MCF 10A (cell line): ENCODE measurements around the gene C4orf50. TPM values are rescaled to one million over a fixed set of nuclear protein-coding genes. Genes with fewer than 3 reads are reported as not detected.
"Not testable (repeated sequence)": the region's sequence is repeated elsewhere in the genome, so short reads cannot be mapped to it uniquely, and the experiment has no call there.

ENCODE experiments used
- BruUV-seq: library from RNA; stranded (reverse); fragments of 400-500 nt; replicated peaks from 2 replicates; lab custom pipeline; 2021; lab: Mats Ljungman, UMichigan
- CTCF ChIA-PET: fragments of 300-600 bp; sonication (Branson Sonifier 250); formaldehyde crosslinking; extraction: SDS; loops from one replicate; lab custom pipeline; 2021; ENCODE audit warnings: antibody characterized with exemption, inconsistent platforms; lab: Yijun Ruan, JAX
- POLR2A ChIA-PET: fragments of 300-600, 350-650 bp; sonication (Branson Sonifier 250); formaldehyde crosslinking; extraction: SDS; loops from one replicate; lab custom pipeline; 2020; ENCODE audit warnings: antibody characterized with exemption, inconsistent platforms; lab: Yijun Ruan, JAX
- DNase-seq: peaks from one replicate; pipeline ENCODE4 v3.0.0-alpha.2; 2018; ENCODE audit not compliant: unreplicated experiment
- H3K27ac Mint-ChIP-seq: one replicate; pipeline ENCODE4 v1.8.0; 2022; ENCODE audit warnings: mild to moderate bottlenecking, low read depth, mixed read lengths; ENCODE audit not compliant: unreplicated experiment
- H3K27me3 Mint-ChIP-seq: one replicate; pipeline ENCODE4 v1.8.0; 2022; ENCODE audit warnings: mixed read lengths; ENCODE audit not compliant: insufficient read depth, unreplicated experiment
- H3K36me3 Mint-ChIP-seq: one replicate; pipeline ENCODE4 v1.8.0; 2022; ENCODE audit warnings: mild to moderate bottlenecking, moderate library complexity, mixed read lengths; ENCODE audit not compliant: insufficient read depth, unreplicated experiment
- H3K4me1 Mint-ChIP-seq: one replicate; pipeline ENCODE4 v1.8.0; 2022; ENCODE audit warnings: mixed read lengths; ENCODE audit not compliant: insufficient read depth, unreplicated experiment
- H3K4me3 Mint-ChIP-seq: one replicate; pipeline ENCODE4 v1.8.0; 2022; ENCODE audit warnings: mild to moderate bottlenecking, moderate library complexity, mixed read lengths; ENCODE audit not compliant: unreplicated experiment
- H3K9me3 Mint-ChIP-seq: one replicate; pipeline ENCODE4 v1.8.0; 2022; ENCODE audit warnings: mixed read lengths; ENCODE audit not compliant: unreplicated experiment
- intact Hi-C: fragments of 100-400 bp; cut with micrococcal nuclease; formaldehyde crosslinking; loops from 2 replicates; pipeline ENCODE4 v1.14.1; 2022
- total RNA-seq: library from RNA; stranded (reverse); gene quantifications from 2 replicates; pipeline ENCODE4 v1.2.3, GENCODE V29; 2022
- TF ChIP-seq, protein P1 (sequence below): fragments of 200-600 bp; IDR thresholded peaks from one replicate; pipeline ENCODE4 v1.8.0; 2022; ENCODE audit warnings: antibody characterized with exemption, mild to moderate bottlenecking; ENCODE audit not compliant: unreplicated experiment

C4orf50 gene
- total RNA-seq, 1 experiment from 2014 or later: not detected

DNA sequence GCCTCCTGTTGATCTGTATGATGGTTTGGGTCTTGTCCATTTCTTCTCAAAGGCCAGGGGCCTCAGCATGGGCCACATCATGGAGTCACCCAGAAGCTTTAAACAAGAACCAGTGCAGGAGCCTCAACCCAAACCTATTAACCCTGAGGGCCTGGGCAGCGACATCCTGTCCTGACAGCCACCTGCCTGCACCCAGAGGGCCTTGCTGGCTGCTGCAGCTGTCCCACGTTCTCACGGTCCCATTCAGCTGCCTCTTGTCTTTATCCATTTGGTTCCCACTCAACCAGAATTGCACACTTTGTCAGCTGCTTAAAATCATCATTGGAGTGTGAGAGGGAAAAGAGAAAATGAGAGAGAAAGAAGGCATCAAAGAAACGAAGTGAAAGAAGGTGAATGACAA lies 21.6 kb downstream of the C4orf50 start:
- no peak overlapping the region for H3K27ac Mint-ChIP-seq
- TF ChIP-seq, protein P1, sequence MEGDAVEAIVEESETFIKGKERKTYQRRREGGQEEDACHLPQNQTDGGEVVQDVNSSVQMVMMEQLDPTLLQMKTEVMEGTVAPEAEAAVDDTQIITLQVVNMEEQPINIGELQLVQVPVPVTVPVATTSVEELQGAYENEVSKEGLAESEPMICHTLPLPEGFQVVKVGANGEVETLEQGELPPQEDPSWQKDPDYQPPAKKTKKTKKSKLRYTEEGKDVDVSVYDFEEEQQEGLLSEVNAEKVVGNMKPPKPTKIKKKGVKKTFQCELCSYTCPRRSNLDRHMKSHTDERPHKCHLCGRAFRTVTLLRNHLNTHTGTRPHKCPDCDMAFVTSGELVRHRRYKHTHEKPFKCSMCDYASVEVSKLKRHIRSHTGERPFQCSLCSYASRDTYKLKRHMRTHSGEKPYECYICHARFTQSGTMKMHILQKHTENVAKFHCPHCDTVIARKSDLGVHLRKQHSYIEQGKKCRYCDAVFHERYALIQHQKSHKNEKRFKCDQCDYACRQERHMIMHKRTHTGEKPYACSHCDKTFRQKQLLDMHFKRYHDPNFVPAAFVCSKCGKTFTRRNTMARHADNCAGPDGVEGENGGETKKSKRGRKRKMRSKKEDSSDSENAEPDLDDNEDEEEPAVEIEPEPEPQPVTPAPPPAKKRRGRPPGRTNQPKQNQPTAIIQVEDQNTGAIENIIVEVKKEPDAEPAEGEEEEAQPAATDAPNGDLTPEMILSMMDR: no peak
- intact Hi-C loops: no loop called here
- no peaks in the 10 kb centered on the region for H3K4me1 Mint-ChIP-seq
- no peaks in the 10 kb centered on the region for H3K27me3 Mint-ChIP-seq
- CTCF ChIA-PET: interaction anchor here (0.6 to 5.1 kb wide), 9 partner anchors 9 to 1159 kb away, joined by 3 to 50 read pairs (median 4); no protein-coding TSS in a partner anchor
- no peak overlapping the region for H3K4me3 Mint-ChIP-seq
- H3K9me3 Mint-ChIP-seq: peaks cover 21% of the 10 kb centered on the region
- DNase-seq: no peak
- BruUV-seq: no TSS peak
- H3K36me3 Mint-ChIP-seq: no peaks in the 10 kb centered on the region
- POLR2A ChIA-PET: interaction anchor here (0.6 kb wide), 1 partner anchor 329 kb away, joined by 4 read pairs; no protein-coding TSS in a partner anchor

DNA sequence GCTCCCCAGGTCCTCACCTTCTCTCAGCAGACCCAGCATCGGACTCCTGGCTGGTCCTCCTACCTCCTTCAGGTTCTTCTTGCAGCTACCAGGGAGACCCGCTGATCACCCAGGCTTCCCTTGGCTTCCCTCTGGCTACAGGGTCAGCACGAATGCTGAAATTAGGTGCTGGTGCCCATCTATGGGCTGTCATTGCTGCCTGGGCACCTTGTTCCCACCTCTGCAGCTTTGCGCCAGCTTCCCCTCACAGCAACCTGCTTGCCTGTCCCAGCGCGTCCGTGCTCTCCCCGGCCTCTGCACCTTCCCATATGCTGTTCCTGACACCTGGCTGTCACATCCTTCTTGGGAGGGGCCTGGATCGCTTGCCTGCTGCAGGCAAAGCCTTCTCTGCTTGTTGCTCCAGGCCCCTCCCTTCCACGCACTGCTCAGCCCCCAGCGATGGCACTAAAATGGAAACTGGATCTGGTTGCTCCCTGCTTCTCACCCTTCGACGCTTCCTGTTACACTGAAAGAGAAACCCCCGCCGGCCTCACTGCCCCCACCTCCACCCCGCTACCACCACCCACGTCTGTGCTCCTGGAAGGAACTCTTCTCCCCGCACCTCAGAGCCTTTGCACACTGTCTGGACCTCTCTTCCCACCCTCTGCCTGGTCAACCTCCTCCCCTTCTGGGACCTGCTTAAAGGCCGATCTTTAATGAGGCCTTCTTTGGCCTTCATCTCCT lies 22.2 kb downstream of the C4orf50 start:
- Mint-ChIP-seq H3K36me3 (no peaks in the 10 kb centered on the region), H3K27ac (no peak overlapping the region), H3K27me3 (no peaks in the 10 kb centered on the region), H3K4me3 (no peak overlapping the region), H3K9me3 (peaks cover 24% of the 10 kb centered on the region), H3K4me1 (no peaks in the 10 kb centered on the region)
- CTCF ChIA-PET: interaction anchor here (0.6 to 5.1 kb wide), 9 partner anchors 8 to 486 kb away, joined by 3 to 50 read pairs (median 4); no protein-coding TSS in a partner anchor
- intact Hi-C loops: no loop called here
- TF ChIP-seq, protein P1: no peak
- DNase-seq: no peak
- no TSS peak for BruUV-seq
- POLR2A ChIA-PET: no interaction called here

DNA sequence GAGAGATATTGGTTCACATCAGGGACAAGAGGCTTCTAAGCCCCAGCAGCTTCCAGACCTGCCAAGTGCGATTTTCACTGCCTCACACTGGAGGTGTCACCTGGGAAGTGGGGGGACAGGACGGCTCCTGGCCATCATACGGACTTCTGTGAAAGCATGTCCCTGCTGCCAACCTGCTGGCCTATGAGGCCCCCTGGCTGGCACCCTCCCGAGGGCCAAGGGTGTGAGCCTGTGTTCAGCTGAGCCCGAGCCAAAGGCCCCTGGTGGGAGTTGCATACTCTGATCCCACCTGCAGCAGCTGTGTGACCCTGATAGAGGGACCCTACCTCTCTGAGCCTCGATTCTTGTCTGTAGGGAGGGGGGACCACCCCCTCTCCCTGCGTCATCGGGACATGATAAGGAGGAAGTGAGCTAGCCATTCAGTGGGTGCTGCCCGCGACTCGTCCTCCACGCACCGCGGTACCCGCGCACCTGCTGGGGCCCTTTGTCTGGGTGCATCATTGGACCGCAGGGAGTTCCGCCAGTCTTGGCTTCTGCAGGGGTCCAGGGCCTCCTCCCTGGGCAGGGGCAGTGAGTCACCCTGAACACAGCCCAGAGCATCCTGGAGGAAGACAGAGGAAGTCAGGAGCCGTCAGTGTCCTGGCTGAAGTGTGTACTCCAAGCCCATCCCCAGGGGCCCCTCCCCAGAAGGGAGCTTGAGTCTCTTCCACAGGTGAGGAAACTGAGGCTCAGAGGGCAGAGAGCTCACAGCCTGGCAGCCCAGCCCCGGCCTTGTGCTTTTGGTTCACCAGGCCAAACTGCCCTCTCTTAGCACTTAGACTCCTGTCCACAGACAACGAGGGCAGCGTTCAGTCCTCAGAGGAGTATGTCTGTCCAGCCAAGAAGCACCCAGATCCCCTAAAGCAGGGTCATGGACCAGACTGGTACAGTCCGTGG lies 24.1 kb downstream of the C4orf50 start:
- BruUV-seq: no TSS peak
- CTCF ChIA-PET: interaction anchor here (0.6 to 1.6 kb wide), 4 partner anchors 11 to 552 kb away, joined by 3 to 4 read pairs (median 3); no protein-coding TSS in a partner anchor
- TF ChIP-seq, protein P1: no peak
- no peaks in the 10 kb centered on the region for H3K4me1 Mint-ChIP-seq
- intact Hi-C loops: no loop called here
- DNase-seq: no peak
- POLR2A ChIA-PET: interaction anchor here (1.4 kb wide), 1 partner anchor 85 kb away, joined by 3 read pairs; no protein-coding TSS in a partner anchor
- H3K27me3 Mint-ChIP-seq: no peaks in the 10 kb centered on the region
- peaks cover 24% of the 10 kb centered on the region for H3K9me3 Mint-ChIP-seq
- H3K27ac Mint-ChIP-seq: no peak overlapping the region
- no peaks in the 10 kb centered on the region for H3K36me3 Mint-ChIP-seq
- no peak overlapping the region for H3K4me3 Mint-ChIP-seq

DNA sequence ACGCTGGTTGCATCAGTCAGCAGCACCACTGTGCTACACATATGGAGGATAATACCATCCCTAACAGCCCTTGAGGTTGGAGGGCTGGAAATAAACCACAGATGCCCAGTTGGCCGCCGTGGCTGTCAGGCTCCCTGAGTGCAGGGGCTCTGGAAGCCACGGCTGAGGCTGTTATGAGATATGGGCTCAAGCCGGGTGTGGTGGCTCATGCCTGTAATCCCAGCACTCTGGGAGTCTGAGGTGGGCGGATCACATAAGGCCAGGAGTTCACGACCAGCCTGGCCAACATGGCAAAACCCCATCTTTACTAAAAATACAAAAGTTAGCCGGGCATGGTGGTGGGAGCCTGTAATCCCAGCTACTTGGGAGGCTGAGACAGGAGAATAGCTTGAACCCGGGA lies 24.9 kb downstream of the C4orf50 start:
- ChIA-PET CTCF (interaction anchor here (1.6 kb wide), 1 partner anchor 11 kb away, joined by 4 read pairs; no protein-coding TSS in a partner anchor), POLR2A (interaction anchor here (1.4 kb wide), 1 partner anchor 86 kb away, joined by 3 read pairs; no protein-coding TSS in a partner anchor)
- H3K9me3 Mint-ChIP-seq: peaks cover 24% of the 10 kb centered on the region
- H3K4me1 Mint-ChIP-seq, H3K36me3 Mint-ChIP-seq, intact Hi-C loops, DNase-seq, H3K4me3 Mint-ChIP-seq, H3K27ac Mint-ChIP-seq, H3K27me3 Mint-ChIP-seq, BruUV-seq: not testable (repeated sequence)
